G401.6 (cell line): Measurements from ENCODE around the gene LRRC9.
"Not testable (repeated sequence)": the region's sequence is repeated elsewhere in the genome, so short reads cannot be mapped to it uniquely, and the experiment has no call there.

Experiments used
- FAIRE-seq: peaks from 2 replicates; lab custom pipeline; 2012; peaks lifted over from hg19 to GRCh38; lab: Jason Lieb, UNC

LRRC9 gene

DNA sequence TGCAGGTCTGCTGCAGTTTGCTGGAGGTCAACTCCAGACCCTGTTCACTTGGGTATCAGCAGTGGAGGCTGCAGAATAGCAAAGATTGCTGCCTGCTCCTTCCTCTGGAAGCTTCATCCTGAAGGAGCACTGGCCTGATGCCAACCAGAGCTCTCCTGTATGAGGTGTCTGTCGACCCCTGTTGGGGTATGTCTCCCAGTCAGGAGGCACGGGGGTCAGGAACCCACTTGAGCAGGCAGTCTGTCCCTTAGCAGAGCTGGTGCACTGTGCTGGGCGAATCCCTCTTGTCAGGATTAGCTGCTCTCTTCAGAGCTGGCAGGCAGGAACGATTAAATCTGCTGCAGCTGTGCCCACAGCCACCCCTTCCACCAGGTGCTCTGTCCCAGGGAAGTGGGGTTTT, 37.9 kb downstream of the LRRC9 start:
- not testable (repeated sequence) for FAIRE-seq

DNA sequence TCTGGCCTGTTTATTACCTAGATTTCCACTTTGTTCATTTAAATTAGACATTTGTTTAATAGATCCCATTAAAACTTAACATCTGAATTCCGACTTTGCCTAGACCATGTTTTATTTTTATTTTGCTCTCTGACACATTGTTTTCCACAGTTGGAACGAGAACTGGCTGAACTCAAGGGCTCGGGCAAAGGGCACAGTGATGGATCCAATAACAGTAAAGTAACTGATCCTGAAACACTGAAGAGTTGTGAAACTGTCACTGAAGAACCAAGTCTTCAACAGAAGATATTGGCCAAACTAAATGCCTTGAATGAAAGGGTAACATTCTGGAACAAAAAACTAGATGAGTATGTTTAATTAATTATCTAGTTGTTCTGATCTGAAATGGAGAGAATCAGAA, 39.7 kb downstream of the LRRC9 start:
- FAIRE-seq = no peak

DNA sequence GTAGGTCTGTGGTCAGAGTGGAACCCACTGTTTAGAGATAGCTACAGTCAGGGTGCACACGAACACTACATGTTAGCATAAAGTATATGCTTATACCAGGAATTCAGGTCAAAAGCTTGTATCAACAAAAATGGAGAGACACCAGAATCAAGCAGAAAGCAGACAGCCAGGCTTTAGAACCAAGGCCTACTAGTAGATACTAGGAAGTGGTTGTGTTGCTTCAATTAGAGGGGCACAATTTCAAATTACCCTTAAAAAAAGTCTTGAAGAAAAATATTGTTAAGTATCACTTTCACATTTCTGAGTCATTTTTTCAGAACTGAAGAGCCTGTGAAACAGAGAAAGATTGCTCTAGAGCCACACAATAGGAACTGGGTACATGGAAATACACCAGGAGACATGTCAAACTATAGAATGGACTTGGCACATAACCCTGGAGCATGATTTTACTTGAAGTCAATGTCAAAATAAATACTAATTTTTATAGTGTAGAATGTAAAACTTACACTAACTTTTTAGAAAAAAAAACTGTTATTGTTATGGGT, 41.6 kb downstream of the LRRC9 start:
- FAIRE-seq = no peak

DNA sequence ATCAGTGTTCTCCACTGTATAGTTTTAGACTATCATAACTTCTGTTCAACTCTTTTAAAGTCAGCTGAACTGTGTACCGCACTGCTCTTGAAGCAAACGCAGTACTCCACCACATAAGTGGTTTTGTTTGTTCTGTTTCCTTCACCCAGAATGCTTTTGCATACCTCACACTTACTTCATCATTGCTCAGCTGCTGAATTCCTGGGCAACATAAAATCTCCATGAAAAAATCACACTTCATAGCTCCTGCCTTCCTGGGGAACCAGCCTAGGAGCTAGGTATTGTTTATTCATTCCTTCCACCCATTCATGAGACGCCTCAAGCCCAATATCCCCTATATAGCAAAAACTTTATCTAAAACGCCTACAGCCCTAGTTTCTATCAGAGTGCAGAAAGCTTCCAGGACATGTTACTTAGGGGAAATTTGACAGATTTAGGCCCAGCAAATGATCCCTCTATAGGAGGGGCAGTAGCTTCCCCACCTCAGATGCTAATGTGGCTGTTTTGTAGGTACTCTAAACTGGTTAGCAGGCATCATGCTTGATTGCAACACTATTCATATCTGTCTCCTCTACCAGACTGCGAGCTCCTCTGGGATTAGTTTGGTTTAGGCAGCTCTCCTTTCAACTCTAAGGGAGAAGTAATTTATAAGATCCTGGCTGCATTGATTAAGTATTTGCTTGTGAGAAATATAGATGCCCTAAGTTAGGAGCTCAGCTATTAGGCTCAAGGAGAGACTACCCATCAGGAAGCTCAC, 44.5 kb downstream of the LRRC9 start:
- FAIRE-seq = no peak

DNA sequence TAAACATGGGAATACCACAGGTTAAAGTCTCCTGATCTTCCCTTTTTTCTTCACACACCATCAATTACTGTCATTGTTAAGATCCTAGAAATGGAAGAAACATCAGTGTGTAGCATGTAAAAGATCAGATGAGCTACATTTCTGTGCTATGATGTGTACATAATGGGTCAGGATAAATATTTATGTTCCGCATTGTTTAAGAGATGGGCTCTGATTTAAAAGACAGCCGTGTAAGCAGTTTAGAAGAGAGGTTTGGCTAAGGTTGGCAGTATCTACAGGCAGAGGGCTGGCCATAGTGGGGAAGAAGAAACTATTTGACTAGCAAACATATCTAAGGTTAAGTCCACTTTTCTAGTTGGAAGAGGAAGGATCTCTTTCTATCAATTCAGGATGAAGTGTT, 49.4 kb downstream of the LRRC9 start:
- no peak for FAIRE-seq

DNA sequence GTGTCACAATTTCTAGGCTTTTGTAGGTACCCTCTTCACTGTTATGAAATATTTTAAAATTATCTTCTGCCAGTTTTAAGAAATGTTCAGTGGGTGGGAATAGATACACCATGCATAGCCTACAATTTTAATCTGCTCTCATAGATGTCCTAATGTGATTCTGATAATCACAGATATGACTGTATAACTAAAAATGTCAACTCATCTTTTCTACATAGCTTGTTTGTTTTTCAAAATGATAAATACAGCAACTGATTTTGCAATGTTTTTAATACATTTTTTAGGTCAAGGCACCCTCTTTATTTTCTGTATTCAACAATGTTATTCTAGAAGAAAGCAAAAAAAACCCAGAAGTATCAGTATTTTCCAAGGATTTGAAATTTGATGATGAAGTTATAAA, 61.6 kb downstream of the LRRC9 start:
- no peak for FAIRE-seq

DNA sequence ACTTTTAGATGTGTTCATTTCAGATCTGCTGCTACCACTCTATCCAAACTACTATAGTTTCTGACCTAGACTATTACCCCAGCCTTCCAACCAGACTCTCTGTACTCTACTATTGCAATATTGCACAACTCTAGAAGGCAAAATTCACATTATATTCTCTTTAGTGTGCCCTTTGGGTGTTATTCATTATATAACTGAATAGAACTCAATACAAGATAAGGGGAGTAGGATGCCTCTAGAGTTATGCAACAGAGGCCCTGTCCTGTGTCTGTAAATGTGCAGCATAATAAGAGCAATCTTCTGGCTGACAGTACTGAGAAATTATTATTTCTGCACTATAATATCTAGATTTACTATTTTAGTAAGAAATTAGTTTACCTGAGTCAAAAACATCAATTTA, 63.1 kb downstream of the LRRC9 start:
- no peak for FAIRE-seq

DNA sequence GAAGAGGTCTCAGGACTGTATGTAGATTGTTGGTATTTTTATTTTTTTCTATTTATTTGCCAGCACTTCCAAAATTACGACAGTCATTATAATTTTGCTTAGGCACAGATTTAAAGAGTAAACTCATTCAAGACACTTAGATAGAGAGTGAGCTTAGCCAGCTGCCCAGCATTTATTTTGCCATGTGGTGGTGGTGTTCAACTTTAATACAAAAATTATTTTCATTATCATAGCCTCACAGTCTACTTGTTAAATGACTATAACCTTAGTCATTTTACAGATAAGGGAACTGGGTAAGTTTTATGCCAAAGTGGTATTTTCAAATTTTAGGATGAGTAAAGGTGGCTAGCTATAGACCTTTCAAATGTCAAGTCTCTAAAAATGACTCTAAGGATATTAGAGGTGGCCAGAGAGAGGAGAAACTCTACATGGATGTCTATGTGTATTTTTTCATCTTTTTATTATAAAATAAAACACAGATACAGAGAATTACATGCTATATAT, 66.7 kb downstream of the LRRC9 start:
- FAIRE-seq = no peak

DNA sequence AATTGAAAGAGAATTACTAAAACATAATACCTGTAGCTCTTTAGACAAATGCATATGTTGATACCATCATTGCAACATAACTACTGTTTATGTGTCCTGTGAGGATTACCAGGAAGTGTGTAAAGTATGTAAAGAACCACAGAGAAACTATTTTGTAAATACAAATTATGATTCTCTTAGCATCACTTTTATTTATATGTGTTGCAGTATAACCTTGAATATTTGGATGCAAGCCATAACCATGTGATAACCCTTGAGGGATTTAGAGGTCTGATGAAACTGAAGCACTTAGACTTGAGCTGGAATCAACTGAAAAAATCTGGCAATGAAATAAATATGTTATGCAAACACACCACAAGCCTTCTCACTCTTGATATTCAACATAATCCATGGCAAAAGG, 77.5 kb downstream of the LRRC9 start:
- FAIRE-seq = no peak

DNA sequence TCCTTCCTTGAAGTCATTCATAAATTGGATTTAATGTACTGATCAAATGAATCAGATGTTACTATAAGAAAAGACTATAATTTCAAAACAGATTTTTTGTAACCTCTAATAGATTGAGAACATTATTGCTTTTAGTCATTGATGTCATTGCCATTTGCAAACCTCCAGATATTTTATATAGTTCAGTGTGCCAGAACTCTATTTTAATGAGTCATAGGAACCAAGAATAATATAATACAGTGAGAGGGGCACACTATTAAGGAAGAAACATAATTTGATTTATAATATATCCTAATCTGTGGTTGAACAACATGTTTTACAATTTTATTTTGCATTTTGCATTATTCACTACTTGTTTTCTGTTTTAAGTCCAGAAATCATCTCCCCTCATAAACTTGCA, 78.0 kb downstream of the LRRC9 start:
- FAIRE-seq = no peak

DNA sequence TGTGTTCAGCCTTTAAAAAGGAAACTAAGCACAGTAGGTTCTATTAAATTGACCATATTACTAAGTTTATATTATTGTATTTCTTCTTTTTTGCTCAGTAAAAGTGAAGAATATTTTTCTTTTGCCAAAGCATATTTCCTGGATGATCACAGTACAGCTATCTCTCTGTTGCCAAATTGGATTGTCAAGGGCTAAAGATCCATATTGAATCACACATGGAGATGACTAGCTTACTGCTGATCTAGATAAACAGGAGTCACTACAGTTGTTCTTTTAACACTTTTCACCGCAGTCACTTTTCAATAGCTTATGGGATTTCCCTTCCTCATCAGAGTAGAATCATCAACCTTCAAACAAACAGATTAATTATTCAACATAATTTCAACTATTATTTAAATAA, 78.6 kb downstream of the LRRC9 start:
- no peak for FAIRE-seq

DNA sequence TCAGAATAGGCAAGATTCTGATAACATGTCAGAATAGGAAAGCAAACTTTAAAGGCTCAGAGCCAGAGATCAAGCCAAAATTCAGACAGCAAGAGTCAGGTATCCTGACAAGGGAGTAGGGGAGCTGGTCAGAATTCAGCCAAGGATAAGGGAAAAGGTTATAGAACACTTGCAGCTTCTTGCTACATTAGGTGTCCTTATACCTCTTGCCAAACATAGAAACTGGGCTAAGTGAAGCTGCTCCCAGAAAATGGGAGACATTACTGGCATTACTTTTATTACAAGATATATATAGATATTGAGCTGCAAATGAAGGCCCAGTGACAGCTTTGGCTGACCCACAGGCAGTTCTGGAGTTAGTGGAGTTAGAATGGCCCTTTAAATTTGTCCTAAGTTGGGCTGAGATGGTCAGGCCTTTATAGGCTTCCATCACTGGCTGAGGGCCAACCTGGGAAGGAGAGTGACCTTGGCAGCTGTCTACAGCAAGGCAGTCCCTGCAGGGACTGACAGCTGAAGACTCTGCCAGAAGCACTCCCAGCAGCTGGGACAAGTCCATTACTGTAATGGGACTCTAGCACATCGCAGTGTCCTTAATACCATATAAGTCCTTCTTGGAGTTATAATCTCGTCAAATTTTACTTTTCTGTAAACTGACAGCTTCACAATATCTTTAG, 83.0 kb downstream of the LRRC9 start:
- FAIRE-seq = no peak

DNA sequence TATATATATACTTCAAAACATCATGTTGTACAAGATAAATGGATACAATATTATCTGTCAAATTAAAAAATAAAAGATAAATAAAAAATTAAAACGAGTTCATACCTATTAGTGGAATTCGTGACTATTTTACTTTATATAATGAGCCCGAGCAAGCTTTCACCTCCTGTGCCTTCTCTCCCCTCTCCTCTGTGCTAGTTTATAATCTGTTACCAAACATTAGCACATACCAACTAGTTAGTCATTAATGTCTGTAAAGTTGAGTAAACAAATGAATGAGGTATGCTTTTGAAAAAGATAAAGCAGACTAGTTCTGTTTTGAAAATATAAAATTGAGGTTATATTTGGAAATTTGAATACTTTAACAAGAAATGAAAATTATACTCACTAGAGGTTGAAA, 84.0 kb downstream of the LRRC9 start:
- no peak for FAIRE-seq

DNA sequence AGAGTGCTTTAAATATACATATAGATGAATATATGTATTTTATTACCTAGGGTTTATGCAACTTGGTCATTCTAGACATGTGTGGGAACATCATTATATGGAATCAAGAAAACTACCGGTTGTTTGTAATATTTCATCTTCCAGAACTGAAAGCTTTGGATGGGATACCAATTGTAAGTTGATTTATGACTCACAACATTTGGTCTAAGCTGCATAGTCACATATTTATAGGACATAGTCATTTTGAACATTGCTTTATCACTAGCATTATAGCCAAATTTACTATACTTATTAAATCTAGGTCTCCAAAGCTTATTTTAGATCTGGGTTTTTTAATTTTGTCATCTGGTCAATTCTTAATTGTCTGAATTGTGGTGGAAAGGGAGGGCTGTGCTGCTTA, 88.1 kb downstream of the LRRC9 start:
- FAIRE-seq = no peak

DNA sequence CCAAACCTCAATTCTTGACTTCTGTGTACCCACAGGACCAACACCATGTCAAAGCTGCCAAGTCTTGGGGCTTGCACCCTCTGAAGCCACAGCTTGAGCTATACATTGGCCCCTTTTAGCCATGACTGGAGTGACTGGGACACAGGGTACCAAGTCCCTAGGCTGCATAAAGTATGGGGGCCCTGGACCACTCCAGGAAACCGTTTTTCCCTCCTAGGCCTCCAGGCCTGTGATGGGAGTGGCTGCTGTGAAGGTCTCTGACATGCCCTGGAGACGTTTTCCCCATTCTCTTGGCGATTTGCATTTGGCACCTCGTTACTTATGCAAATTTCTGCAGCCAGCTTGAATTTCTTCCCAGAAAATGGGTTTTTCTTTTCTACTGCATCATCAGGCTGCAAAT, 90.3 kb downstream of the LRRC9 start:
- FAIRE-seq = not testable (repeated sequence)

DNA sequence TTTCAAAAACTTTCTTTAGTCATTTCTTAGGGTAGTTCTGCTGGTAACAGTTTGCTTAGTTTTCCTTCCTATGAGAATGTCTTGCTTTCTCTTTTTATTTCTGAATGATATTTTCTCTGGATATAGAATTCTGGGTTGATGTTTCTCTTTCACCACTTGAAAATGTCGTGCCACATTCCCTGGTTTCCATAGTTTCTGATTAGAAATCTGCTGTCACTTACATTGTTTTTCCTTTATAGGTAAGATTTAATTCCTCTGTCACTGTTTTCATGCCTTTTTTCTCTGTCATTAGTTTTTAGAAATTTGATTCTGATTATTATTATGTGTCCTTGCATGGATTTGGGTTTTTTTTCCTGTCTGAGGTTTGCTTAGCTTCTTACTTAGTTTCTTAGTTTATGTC, 94.5 kb downstream of the LRRC9 start:
- FAIRE-seq = no peak

DNA sequence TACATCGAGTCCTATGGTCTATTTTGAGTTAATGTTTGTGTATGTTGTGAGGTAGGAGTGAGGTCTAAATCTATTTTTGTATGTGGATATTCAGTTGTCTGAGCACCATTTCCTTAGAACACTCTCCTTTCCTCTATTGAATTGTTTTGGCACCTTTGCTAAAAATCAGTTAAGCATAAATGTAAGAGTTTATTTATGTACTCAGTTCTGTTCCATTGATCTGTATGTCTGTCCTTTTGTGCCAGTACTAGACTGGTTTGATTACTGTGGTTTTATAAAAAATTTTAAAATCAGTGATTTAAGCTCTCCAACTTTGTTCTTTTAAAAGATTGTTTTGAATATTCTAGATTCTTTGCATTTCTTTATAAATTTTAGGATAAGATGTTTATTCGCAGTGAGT, 101.7 kb downstream of the LRRC9 start:
- no peak for FAIRE-seq

DNA sequence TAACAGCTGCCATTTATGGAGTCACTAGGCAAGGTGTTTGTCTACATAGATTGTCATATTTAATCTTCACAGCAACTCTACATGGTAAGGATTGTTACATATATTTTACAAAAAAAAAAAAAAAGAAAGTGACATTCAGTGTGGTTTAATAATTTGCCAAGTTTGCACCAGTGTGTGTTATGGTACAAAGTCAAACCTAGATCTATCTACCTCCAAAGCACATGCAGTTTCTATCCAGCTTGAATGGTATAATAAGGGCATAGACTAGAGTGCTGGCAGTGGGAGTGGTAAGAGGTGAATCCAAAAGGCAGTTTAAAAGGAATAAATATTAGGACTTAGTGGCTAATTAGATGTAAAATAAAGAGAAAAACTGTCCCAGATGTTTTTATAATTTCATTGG, 105.6 kb downstream of the LRRC9 start:
- no peak for FAIRE-seq

DNA sequence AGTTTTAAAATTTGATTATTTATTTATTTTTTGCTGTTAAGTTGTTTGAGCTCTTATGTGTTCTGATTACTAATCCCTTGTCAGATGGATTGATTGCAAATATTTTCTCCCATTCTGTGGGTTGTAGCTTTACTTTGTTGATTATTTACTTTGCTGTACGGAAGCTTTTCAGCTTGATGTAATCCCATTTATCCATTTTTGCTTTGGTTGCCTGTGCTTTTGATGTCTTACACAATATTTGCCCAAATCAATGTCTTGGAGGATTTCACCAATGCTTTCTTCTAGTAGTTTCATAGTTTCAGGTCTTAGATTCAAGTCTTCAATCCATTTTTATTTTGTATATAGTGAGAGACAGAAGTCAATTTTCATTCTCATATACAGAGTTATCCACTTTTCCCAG, 115.2 kb downstream of the LRRC9 start:
- no peak for FAIRE-seq

DNA sequence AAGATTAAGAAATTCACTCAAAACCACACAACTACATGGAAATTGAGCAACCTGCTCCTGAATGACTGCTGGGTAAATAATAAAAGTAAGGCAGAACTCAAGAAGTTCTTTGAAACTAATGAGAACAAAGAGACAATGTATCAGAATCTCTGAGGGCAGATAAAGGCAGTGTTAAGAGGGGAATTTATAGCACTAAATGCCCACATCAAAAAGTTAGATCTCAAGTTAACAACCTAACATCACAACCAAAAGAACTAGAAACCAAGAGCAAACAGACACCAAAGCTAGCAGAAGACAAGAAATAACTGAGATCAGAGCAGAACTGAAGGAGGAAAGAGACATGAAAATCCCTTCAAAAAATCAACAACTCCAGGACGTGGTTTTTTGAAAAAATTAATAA, 128.0 kb downstream of the LRRC9 start:
- not testable (repeated sequence) for FAIRE-seq

DNA sequence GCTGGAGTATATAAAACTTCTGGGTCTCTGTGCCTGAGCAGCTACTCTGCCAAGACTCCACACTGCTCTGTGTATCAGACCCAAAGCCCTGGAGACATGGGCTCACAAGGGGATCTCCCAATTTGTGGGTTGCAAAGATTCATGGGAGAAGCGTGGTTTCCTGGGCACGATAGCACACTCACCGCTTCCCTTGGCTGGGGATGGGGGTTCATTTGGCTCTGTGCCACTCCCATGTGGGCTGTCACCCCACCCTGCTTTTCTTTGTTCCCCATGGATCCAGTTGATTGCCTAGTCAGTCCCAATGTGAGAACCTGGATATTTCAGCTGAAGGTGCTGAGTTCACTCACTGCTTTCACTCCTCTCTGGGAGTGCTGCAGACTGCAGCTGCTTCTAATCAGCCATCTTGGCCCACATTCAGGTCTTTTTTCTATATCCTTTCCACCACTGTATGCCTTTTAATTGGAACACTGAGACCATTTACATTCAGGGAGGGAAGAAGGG, 131.8 kb downstream of the LRRC9 start:
- no peak for FAIRE-seq

DNA sequence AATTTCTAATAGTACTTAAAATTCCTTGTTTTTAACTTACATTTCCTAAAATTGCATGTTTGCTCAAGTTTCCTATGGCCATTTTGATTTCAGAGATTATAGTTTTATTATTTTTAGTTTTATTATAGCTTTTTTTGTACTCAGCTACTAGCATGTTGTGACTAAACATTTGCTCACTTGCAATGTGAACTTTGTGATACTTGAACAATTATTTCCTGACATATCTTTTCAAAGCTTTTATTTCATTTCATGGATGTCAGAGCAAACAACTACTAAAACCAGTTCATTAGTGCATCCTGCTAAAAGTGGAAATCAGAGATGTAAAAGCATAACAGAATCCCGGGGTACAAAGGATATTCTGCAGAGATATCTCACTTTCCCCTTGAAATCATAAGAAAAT, 138.1 kb downstream of the LRRC9 start:
- FAIRE-seq = no peak

DNA sequence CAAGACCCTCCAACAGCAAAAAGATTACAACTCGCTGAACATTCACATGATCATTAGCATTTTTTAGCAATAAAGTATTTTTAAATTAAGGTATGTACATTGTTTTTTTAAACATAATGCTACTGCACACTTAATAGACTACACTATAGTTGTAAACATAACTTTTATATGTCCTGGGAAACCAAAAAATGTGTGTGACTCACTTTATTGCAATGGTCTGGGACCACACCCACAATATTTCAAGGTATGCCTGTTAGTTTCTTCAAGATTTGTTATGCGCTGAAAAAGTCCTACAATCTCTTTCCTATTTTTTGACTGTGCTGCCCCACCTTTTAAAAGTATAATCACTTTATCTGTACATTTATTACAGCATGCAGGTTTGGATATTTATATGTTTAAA, 141.4 kb downstream of the LRRC9 start:
- no peak for FAIRE-seq
